HepG2 (cell line): ENCODE data around the gene CEP164.

Experiments
- CTCF ChIP-seq: sonication (generic); formaldehyde crosslinking; IDR thresholded peaks from 2 replicates; pipeline ENCODE4 v1.5.0; 2020; ENCODE audit warnings: mild to moderate bottlenecking, missing genetic modification reagents, moderate library complexity
- FOSL2 ChIP-seq: sonication (generic); formaldehyde crosslinking; IDR thresholded peaks from 2 replicates; pipeline ENCODE4 v1.4.0; 2020; ENCODE audit warnings: missing genetic modification reagents
- IRF1 ChIP-seq: sonication (generic); formaldehyde crosslinking; IDR thresholded peaks from 2 replicates; pipeline ENCODE4 v1.4.0; 2020; ENCODE audit warnings: low read depth, mild to moderate bottlenecking, missing genetic modification reagents
- NFE2L2 ChIP-seq: fragments of 150-350 bp; IDR thresholded peaks from 2 replicates; pipeline ENCODE4 v1.6.1; 2014; ENCODE audit warnings: low read length

GRCh38 chr11:117458275-117459122, 130.8 kb downstream of the CEP164 start:
- TF ChIP-seq CTCF (CRISPR knock-in tag) (no peak), NFE2L2 (no peak), FOSL2 (CRISPR knock-in tag) (no peak), IRF1 (CRISPR knock-in tag) (no peak)
